ENCODE results near the gene SNX12.
A peak's percentile ranks its signal among the peaks of the same experiment; 100 is the strongest.
"Not testable (repeated sequence)": the region's sequence is repeated elsewhere in the genome, so short reads cannot be mapped to it uniquely, and the experiment has no call there.

The SNX12 gene

GRCh38 chrX:71095033-71095432, 26.9 kb upstream of the SNX12 start:
- peak overlapping the region; percentile 61 for H3K4me3 ChIP-seq (ENCODE audit: low read depth, low read length)

- no peak overlapping the region for H3K4me3 ChIP-seq (ENCODE audit: low read depth, low read length)
Observed at GRCh38 chrX:71091263-71091662, 23.1 kb upstream of the SNX12 start.

- no peak overlapping the region for H3K4me3 ChIP-seq (ENCODE audit: low read depth, low read length)
Observed at GRCh38 chrX:71085900-71086299, 17.8 kb upstream of the SNX12 start.

GRCh38 chrX:71082822-71083221, 14.7 kb upstream of the SNX12 start:
- no peak overlapping the region for H3K4me3 ChIP-seq (ENCODE audit: low read depth, low read length)

GRCh38 chrX:71082124-71082647, 14.1 kb upstream of the SNX12 start:
- H3K4me3 ChIP-seq (ENCODE audit: low read depth, low read length): no peak overlapping the region

GRCh38 chrX:71081330-71082123, 13.4 kb upstream of the SNX12 start:
- no peak overlapping the region for H3K4me3 ChIP-seq (ENCODE audit: low read depth, low read length)

- no peak overlapping the region for H3K4me3 ChIP-seq (ENCODE audit: low read depth, low read length)
Observed at GRCh38 chrX:71070531-71070930, 2.4 kb upstream of the SNX12 start.

GRCh38 chrX:71067712-71068043, 456 bp downstream of the SNX12 start:
- peak overlapping the region; percentile 56 for H3K4me3 ChIP-seq (ENCODE audit: low read depth, low read length)

- peak overlapping the region; percentile 56 for H3K4me3 ChIP-seq (ENCODE audit: low read depth, low read length)
Observed at GRCh38 chrX:71067089-71067488, 1.0 kb downstream of the SNX12 start.

GRCh38 chrX:71060127-71060526, 8.0 kb downstream of the SNX12 start:
- no peak overlapping the region for H3K4me3 ChIP-seq (ENCODE audit: low read depth, low read length)

GRCh38 chrX:71057848-71058530, 10.1 kb downstream of the SNX12 start:
- H3K4me3 ChIP-seq (ENCODE audit: low read depth, low read length): no peak overlapping the region

- no peak overlapping the region for H3K4me3 ChIP-seq (ENCODE audit: low read depth, low read length)
Observed at GRCh38 chrX:71056867-71057266, 11.3 kb downstream of the SNX12 start.

GRCh38 chrX:71053217-71053621, 14.9 kb downstream of the SNX12 start:
- peak overlapping the region; percentile 39 for H3K4me3 ChIP-seq (ENCODE audit: low read depth, low read length)

GRCh38 chrX:71052721-71053120, 15.4 kb downstream of the SNX12 start:
- peak overlapping the region; percentile 39 for H3K4me3 ChIP-seq (ENCODE audit: low read depth, low read length)

- not testable (repeated sequence) for H3K4me3 ChIP-seq (ENCODE audit: low read depth, low read length)
Observed at GRCh38 chrX:71047891-71048290, 20.2 kb downstream of the SNX12 start.

GRCh38 chrX:71017396-71017939, 50.7 kb downstream of the SNX12 start:
- H3K4me3 ChIP-seq (ENCODE audit: low read depth, low read length): no peak overlapping the region
